HL-60 (cell line): ENCODE data around the gene VPS13C.

ENCODE experiments used
- POLR2AphosphoS5 ChIP-seq: IDR thresholded peaks from 2 replicates; pipeline ENCODE4 v1.6.1; 2012; ENCODE audit warnings: low read depth
- TF ChIP-seq, protein P1 (sequence below): IDR thresholded peaks from one replicate; pipeline ENCODE4 v1.5.1; 2011; ENCODE audit warnings: low read length, control low read depth, inconsistent platforms; ENCODE audit not compliant: insufficient read depth

- TF ChIP-seq, protein P1, sequence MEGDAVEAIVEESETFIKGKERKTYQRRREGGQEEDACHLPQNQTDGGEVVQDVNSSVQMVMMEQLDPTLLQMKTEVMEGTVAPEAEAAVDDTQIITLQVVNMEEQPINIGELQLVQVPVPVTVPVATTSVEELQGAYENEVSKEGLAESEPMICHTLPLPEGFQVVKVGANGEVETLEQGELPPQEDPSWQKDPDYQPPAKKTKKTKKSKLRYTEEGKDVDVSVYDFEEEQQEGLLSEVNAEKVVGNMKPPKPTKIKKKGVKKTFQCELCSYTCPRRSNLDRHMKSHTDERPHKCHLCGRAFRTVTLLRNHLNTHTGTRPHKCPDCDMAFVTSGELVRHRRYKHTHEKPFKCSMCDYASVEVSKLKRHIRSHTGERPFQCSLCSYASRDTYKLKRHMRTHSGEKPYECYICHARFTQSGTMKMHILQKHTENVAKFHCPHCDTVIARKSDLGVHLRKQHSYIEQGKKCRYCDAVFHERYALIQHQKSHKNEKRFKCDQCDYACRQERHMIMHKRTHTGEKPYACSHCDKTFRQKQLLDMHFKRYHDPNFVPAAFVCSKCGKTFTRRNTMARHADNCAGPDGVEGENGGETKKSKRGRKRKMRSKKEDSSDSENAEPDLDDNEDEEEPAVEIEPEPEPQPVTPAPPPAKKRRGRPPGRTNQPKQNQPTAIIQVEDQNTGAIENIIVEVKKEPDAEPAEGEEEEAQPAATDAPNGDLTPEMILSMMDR: peak; percentile 74
- TF ChIP-seq POLR2AphosphoS5: no peak
Measured at GRCh38 chr15:61835496-61836106, 224.6 kb downstream of the VPS13C start.
